ENCODE measurements around the gene ZP3.
"Not testable (repeated sequence)": the region's sequence is repeated elsewhere in the genome, so short reads cannot be mapped to it uniquely, and the experiment has no call there.

The ZP3 gene

DNA sequence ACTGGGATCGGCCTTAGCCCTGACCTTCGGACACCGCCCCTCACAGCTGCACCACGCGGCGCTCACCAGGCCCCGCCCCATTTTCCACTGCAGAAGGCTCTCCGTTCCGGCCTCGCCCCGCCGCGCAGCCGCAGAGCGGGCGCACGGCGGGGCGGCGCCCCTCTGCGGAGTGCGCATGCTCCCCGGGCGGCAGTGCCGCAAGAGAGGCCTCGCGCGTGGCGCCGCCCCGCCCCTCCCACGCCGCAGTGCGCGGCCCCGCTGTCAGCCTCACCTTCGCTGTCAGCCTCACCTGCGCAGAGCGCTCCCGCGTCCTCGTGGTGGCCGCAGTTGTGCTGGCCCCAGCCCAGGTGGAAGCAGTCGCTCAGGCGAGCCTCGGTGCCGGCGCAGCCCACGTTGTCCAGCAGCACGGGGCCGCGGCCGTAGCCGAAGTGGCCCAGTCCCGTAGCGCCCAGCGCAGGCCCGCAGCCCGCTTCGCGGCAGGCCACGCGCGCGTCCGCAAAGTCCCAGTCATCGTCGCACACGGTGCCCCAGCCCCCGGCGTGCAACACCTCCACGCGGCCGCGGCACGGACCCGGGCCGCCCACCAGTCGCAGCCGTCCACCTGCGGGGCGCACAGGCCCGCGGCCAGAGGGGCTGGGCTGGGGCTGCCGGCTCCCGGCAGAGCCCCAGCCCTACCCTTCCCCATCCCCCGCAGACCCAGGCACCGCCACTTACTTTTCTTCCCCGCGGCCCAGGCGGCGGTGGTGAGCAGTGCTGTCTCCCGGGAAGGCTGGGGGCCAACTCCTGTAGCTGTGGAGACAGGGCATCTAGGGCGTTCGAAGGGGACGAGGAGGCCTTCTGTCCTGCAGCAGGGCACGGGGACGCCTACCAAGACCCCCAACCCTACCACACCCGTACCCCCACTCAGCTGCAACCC lies 31.4 kb upstream of the ZP3 start:
- WGBS, 2 experiments (ENCODE audit: insufficient coverage in 2 of 2): 2% methylated on average over 63 to 83 of the region's 99 CpGs
- Histone ChIP-seq H3K27ac (ENCODE audit: low read depth, low read length, severe bottlenecking) (peak overlapping the region; percentile 18), H3K36me3 (ENCODE audit: control insufficient read depth, insufficient read depth, low read length) (no peaks in the 10 kb centered on the region), H3K4me1 (ENCODE audit: control insufficient read depth, insufficient read depth, low read length, poor library complexity, severe bottlenecking) (peaks cover 11% of the 10 kb centered on the region), H3K9me3 (ENCODE audit: control insufficient read depth, low read length) (no peaks in the 10 kb centered on the region), H3K4me3 (ENCODE audit: extremely low read depth, insufficient read depth, low read length, poor library complexity, severe bottlenecking) (peak overlapping the region; percentile 47)

GRCh38 chr7:76394957-76395356 lies 29.8 kb upstream of the ZP3 start:
- Histone ChIP-seq H3K27ac (ENCODE audit: low read depth, low read length, severe bottlenecking) (no peak overlapping the region), H3K4me1 (ENCODE audit: control insufficient read depth, insufficient read depth, low read length, poor library complexity, severe bottlenecking) (peaks cover 3% of the 10 kb centered on the region), H3K9me3 (ENCODE audit: control insufficient read depth, low read length) (no peaks in the 10 kb centered on the region), H3K4me3 (ENCODE audit: extremely low read depth, insufficient read depth, low read length, poor library complexity, severe bottlenecking) (no peak overlapping the region), H3K36me3 (ENCODE audit: control insufficient read depth, insufficient read depth, low read length) (no peaks in the 10 kb centered on the region)
- 96 to 97% methylated on average over 4 of the region's 9 CpGs for WGBS, 2 experiments (ENCODE audit: insufficient coverage in 2 of 2)

DNA sequence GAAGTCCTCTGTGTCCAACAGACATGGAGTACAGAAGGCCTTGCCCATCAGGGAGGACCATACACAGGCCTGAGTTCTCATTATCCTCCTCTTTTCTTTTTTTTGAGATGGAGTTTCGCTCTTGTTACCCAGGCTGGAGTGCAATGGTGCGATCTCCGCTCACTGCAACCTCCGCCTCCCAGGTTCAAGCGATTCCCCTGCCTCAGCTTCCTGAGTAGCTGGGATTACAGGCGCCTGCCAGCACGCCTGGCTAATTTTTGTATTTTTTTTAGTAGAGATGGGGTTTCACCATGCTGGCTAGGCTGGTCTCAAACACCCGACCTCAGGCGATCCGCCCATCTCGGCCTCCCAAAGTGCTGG lies 29.2 kb upstream of the ZP3 start:
- H3K4me1 ChIP-seq (ENCODE audit: control insufficient read depth, insufficient read depth, low read length, poor library complexity, severe bottlenecking); H3K4me3 ChIP-seq (ENCODE audit: extremely low read depth, insufficient read depth, low read length, poor library complexity, severe bottlenecking); H3K36me3 ChIP-seq (ENCODE audit: control insufficient read depth, insufficient read depth, low read length); H3K27ac ChIP-seq (ENCODE audit: low read depth, low read length, severe bottlenecking); H3K9me3 ChIP-seq (ENCODE audit: control insufficient read depth, low read length): not testable (repeated sequence)
- 92 to 93% methylated on average over 9 of the region's 11 CpGs for WGBS, 2 experiments (ENCODE audit: insufficient coverage in 2 of 2)

DNA sequence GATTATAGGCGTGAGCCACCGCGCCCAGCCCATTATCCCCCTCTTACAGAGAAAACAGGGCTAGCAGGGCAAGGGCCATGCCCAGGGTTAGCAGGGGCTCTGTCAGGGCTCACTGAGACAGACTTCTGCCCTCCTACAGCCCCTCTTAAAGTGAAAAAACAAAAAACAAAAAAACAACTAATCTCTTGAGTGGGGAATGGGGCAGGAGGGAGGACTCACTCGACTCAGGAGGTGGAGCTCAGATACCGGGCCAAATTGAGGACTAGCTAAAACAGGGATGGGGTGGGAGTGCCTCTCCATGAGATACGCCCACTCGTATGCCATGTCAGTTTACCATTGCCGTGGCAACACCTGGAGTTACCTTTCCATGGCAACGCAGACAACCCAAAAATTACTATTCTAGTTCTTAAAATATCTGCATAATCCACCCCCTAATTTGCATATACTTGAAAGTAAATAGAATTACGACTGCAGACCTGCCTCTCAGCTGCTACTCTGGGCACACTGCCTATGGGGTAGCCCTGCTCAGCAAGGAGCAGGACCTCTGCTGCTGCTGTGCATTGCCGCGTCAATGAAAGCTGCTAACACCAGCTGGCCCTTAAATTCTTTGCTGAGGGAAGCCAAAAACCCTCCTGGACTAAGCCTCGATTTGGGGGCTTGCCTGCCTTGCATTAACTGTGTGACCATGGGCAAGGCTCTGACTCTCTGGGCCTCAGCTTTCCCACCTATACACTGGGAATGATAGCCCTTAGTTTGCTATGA lies 28.6 kb upstream of the ZP3 start:
- H3K36me3 ChIP-seq (ENCODE audit: control insufficient read depth, insufficient read depth, low read length): no peaks in the 10 kb centered on the region
- no peak overlapping the region for H3K4me3 ChIP-seq (ENCODE audit: extremely low read depth, insufficient read depth, low read length, poor library complexity, severe bottlenecking)
- H3K4me1 ChIP-seq (ENCODE audit: control insufficient read depth, insufficient read depth, low read length, poor library complexity, severe bottlenecking): peaks cover 3% of the 10 kb centered on the region
- no peaks in the 10 kb centered on the region for H3K9me3 ChIP-seq (ENCODE audit: control insufficient read depth, low read length)
- H3K27ac ChIP-seq (ENCODE audit: low read depth, low read length, severe bottlenecking): no peak overlapping the region
- 49 to 68% methylated on average over 9 to 10 of the region's 13 CpGs for WGBS, 2 experiments (ENCODE audit: insufficient coverage in 2 of 2)

DNA sequence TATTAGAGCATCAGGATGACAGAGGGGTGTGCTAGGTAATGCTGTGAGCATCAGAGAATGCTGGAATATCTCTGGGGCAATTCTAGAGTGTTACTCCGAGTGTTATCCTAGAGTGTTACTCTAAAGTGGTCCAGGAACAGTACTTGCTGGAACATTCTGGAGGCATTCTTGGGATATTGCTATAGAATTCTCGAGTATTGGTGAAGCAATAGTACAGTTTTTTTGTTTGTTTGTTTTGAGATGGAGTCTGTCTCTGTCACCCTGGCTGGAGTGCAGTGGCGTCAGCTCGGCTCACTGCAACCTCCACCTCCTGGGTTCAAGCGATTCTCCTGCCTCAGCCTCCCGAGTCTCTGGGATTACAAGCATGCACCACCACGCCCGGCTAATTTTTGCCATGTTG lies 27.9 kb upstream of the ZP3 start:
- Histone ChIP-seq H3K4me3 (ENCODE audit: extremely low read depth, insufficient read depth, low read length, poor library complexity, severe bottlenecking) (no peak overlapping the region), H3K4me1 (ENCODE audit: control insufficient read depth, insufficient read depth, low read length, poor library complexity, severe bottlenecking) (peaks cover 3% of the 10 kb centered on the region), H3K36me3 (ENCODE audit: control insufficient read depth, insufficient read depth, low read length) (no peaks in the 10 kb centered on the region), H3K9me3 (ENCODE audit: control insufficient read depth, low read length) (no peaks in the 10 kb centered on the region), H3K27ac (ENCODE audit: low read depth, low read length, severe bottlenecking) (no peak overlapping the region)
- WGBS, 2 experiments (ENCODE audit: insufficient coverage in 2 of 2): 85 to 92% methylated on average over 7 to 8 of the region's 8 CpGs

DNA sequence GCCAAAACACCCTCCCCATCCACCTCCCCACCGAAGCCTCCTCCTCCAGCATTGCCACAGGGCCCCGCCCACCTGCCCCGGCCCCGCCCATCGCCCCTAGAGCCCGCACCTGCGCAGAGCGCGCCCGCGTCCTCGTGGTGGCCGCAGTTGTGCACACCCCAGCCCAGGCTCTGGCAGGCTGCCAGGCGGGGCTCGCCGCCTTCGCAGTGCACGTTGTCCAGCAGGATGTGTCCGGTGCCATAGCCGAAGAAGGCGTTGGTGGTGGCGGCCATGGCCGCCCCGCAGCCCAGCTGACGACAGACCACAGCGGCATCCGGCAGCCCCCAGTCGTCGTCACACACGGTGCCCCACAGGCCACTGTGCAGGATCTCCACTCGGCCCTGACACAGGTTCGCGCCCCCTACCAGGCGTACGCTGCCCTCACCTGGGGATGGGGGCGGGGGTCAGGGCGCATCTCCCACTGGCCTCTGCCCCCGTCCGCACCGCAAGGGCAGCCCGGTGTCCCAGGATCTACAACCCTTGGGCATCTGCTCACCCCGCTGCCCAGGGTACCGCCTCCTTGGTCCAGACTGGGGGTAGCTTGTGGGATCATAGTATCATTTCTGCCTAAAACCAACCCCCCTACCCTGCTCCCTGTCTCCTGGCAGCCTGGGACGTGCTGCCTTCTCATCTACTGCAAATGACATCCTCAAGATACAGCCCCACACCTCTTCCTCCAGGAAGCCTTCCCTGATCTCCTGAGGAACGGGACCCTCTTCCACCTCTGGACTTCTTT lies 27.2 kb upstream of the ZP3 start:
- Histone ChIP-seq H3K4me1 (ENCODE audit: control insufficient read depth, insufficient read depth, low read length, poor library complexity, severe bottlenecking) (peaks cover 1% of the 10 kb centered on the region), H3K4me3 (ENCODE audit: extremely low read depth, insufficient read depth, low read length, poor library complexity, severe bottlenecking) (no peak overlapping the region), H3K9me3 (ENCODE audit: control insufficient read depth, low read length) (no peaks in the 10 kb centered on the region), H3K36me3 (ENCODE audit: control insufficient read depth, insufficient read depth, low read length) (no peaks in the 10 kb centered on the region), H3K27ac (ENCODE audit: low read depth, low read length, severe bottlenecking) (no peak overlapping the region)
- 89 to 90% methylated on average over 39 to 41 of the region's 45 CpGs for WGBS, 2 experiments (ENCODE audit: insufficient coverage in 2 of 2)

DNA sequence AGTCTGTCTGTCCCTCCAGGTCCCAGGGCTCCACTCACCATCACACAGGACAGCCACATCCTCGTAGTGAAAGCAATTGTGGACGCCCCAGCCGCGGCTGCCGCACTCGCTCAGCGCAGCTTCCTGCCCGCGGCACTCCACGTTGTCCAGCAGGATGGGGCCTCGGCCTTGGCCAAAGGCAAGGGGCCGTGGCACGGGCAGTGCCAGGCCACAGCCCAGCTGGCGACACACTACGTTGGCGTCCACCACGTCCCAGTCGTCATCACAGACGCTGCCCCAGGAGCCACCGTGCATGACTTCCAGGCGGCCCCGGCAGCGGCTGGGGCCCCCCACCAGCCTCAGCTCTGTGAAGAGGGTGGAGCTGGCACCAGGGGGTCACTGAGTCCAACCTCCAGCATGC lies 24.5 kb upstream of the ZP3 start:
- WGBS, 2 experiments (ENCODE audit: insufficient coverage in 2 of 2): 94 to 96% methylated on average over 18 to 23 of the region's 23 CpGs
- Histone ChIP-seq H3K36me3 (ENCODE audit: control insufficient read depth, insufficient read depth, low read length) (no peaks in the 10 kb centered on the region), H3K4me1 (ENCODE audit: control insufficient read depth, insufficient read depth, low read length, poor library complexity, severe bottlenecking) (no peaks in the 10 kb centered on the region), H3K27ac (ENCODE audit: low read depth, low read length, severe bottlenecking) (no peak overlapping the region), H3K9me3 (ENCODE audit: control insufficient read depth, low read length) (no peaks in the 10 kb centered on the region), H3K4me3 (ENCODE audit: extremely low read depth, insufficient read depth, low read length, poor library complexity, severe bottlenecking) (no peak overlapping the region)

- 94 to 100% methylated on average over 4 of the region's 8 CpGs for WGBS, 2 experiments (ENCODE audit: insufficient coverage in 2 of 2)
- H3K27ac ChIP-seq (ENCODE audit: low read depth, low read length, severe bottlenecking); H3K4me3 ChIP-seq (ENCODE audit: extremely low read depth, insufficient read depth, low read length, poor library complexity, severe bottlenecking); H3K4me1 ChIP-seq (ENCODE audit: control insufficient read depth, insufficient read depth, low read length, poor library complexity, severe bottlenecking); H3K36me3 ChIP-seq (ENCODE audit: control insufficient read depth, insufficient read depth, low read length); H3K9me3 ChIP-seq (ENCODE audit: control insufficient read depth, low read length): not testable (repeated sequence)
Measured at GRCh38 chr7:76403097-76403496, 21.7 kb upstream of the ZP3 start.

DNA sequence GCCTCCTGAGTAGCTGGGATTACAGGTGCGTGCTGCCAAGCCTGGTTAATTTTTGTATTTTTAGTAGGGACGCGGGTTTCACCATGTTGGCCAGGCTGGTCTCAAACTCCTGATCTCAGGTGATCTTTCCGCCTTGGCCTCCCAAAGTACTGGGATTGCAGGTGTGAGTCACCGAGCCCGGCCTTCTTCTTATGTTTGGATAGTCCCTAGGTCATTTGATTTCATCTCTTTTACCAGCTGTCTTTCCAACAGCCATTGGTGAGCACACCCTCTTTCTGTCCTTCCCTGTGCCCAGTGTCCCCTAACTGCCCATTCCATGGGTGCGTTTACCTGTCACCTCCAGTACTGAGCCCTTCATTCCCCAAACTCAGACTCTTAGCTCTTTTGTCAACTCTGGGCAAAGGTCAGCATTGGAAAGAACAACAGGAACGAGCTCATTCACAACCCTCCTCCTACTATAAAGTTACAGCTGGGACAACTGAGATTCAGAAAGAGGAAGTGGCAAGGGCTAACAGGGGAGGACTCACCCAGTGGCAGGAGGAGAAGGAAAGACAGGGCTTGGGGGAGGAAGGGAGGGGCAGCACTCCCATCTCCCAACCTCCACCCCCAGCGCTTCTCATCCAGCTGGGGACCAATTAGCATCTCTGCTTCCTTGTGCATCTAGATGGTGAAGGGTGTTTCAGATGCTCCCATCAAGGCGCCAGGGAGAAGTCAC lies 20.8 kb upstream of the ZP3 start:
- H3K4me3 ChIP-seq (ENCODE audit: extremely low read depth, insufficient read depth, low read length, poor library complexity, severe bottlenecking): no peak overlapping the region
- H3K4me1 ChIP-seq (ENCODE audit: control insufficient read depth, insufficient read depth, low read length, poor library complexity, severe bottlenecking): no peaks in the 10 kb centered on the region
- H3K36me3 ChIP-seq (ENCODE audit: control insufficient read depth, insufficient read depth, low read length): no peaks in the 10 kb centered on the region
- 95 to 96% methylated on average over 7 to 8 of the region's 10 CpGs for WGBS, 2 experiments (ENCODE audit: insufficient coverage in 2 of 2)
- no peaks in the 10 kb centered on the region for H3K9me3 ChIP-seq (ENCODE audit: control insufficient read depth, low read length)
- no peak overlapping the region for H3K27ac ChIP-seq (ENCODE audit: low read depth, low read length, severe bottlenecking)

DNA sequence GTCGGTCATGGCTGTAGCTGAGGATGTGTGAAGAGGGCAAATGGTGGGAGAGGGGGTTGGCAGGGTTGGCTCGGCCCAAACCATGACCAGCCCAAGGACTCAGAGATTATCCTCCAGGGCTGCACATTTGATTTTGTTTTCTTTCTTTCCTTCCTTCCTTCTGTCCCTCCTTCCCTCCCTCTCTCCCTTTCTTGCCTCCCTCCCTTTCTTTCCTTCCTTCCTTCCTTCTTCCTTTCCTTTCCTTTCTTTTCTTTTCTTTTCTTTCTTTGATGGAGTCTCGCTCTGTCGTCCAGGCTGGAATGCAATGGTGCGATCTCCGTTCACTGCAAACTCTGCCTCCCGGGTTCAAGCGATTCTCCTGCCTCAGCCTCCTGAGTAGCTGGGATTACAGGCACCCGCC lies 19.0 kb upstream of the ZP3 start:
- no peaks in the 10 kb centered on the region for H3K4me1 ChIP-seq (ENCODE audit: control insufficient read depth, insufficient read depth, low read length, poor library complexity, severe bottlenecking)
- no peak overlapping the region for H3K4me3 ChIP-seq (ENCODE audit: extremely low read depth, insufficient read depth, low read length, poor library complexity, severe bottlenecking)
- H3K36me3 ChIP-seq (ENCODE audit: control insufficient read depth, insufficient read depth, low read length): no peaks in the 10 kb centered on the region
- H3K27ac ChIP-seq (ENCODE audit: low read depth, low read length, severe bottlenecking): no peak overlapping the region
- no peaks in the 10 kb centered on the region for H3K9me3 ChIP-seq (ENCODE audit: control insufficient read depth, low read length)
- WGBS, 2 experiments (ENCODE audit: insufficient coverage in 2 of 2): 91 to 95% methylated on average over 7 to 8 of the region's 9 CpGs
